Epithelial cell of proximal tubule (primary cell): ENCODE results near the gene SPDEF. TPM values are rescaled to one million over a fixed set of nuclear protein-coding genes. Genes with fewer than 3 reads are reported as not detected.

Source experiments
- DNase-seq: peaks from one replicate; pipeline ENCODE4 v3.0.0-alpha.2; 2011; ENCODE audit warnings: low read depth
- H3K4me3 ChIP-seq: 2 replicates; pipeline ENCODE4 v1.5.1; 2011; ENCODE audit warnings: low read depth, mild to moderate bottlenecking, low read length
- total RNA-seq: library from RNA; depleted of rRNA; stranded (reverse); fragments of >200 nt; gene quantifications from 2 replicates; pipeline ENCODE4 v1.2.3, GENCODE V29; 2015
- TF ChIP-seq, protein P1 (sequence below): conservative IDR thresholded peaks from 2 replicates; pipeline ENCODE4 v1.5.1; 2012; ENCODE audit warnings: low read depth, mild to moderate bottlenecking, low read length

Gene SPDEF
- total RNA-seq, 1 donor from 2014 or later, result not detected

DNA sequence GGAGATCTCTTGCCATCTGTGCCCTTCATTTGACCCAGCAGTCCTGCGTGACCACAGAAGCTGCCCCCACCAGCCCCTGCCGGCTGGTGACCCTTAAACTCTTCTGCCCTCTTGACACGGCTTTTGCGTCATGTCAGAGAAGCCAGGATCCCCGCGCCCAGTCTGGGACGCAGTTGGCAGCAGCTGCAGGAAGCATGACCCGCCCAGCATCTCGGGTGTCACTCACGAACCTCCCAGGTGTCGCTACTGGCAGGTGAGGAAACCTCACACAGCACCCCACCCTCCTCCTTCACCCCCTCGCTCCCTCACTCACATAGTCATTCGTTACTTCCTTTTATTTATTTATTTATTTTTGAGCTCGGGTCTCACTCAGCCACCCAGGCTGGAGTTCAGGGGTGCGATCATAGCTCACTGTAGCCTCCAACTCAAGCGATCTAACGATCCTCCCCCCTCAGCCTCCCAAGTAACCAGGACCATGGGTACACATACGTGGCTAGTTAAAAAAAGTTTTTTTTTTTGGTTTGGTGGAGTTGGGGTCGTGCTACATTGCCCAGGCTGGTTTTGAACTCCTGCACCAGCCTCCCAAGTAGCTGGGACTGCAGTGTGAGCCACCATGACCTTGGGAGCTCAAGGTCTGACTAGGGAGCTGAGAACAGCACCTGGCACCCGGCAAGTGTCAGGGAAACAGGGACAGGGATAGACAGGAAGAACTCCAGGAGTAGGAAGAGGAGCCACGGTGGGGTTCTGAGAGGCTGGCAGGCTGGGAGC is 14.1 kb upstream of the SPDEF start:
- H3K4me3 ChIP-seq, result no peak overlapping the region
- no peak for DNase-seq
- TF ChIP-seq, protein P1, sequence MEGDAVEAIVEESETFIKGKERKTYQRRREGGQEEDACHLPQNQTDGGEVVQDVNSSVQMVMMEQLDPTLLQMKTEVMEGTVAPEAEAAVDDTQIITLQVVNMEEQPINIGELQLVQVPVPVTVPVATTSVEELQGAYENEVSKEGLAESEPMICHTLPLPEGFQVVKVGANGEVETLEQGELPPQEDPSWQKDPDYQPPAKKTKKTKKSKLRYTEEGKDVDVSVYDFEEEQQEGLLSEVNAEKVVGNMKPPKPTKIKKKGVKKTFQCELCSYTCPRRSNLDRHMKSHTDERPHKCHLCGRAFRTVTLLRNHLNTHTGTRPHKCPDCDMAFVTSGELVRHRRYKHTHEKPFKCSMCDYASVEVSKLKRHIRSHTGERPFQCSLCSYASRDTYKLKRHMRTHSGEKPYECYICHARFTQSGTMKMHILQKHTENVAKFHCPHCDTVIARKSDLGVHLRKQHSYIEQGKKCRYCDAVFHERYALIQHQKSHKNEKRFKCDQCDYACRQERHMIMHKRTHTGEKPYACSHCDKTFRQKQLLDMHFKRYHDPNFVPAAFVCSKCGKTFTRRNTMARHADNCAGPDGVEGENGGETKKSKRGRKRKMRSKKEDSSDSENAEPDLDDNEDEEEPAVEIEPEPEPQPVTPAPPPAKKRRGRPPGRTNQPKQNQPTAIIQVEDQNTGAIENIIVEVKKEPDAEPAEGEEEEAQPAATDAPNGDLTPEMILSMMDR, result no peak

DNA sequence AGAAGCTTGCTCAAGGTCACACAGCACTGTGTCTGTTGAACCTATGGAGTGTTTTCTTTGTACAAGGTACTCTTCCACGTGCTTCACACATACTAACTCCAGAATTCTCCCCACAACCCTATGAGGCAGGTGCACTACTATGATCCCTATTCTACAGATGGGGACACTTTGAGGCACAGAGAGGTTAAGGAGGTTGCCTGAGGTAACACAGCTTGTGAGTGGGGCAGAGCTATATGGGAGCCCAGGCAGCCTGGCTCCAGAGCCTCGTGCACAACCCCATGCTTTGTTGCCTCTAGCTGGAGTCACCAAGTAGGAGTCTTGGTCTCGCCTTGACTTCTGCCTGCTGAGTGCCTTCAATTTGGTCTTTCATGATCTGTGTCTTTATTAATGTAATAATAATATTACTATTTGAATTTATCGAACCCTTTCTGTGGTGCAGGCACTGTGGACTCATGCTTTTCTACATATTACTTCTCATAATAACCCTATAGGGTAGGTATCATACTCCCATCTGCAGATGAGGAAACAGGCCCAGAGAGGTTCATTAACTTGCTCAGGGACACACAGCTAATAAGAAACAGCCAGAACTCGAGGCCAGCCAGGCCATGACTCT is 13.3 kb upstream of the SPDEF start:
- no peak for DNase-seq
- TF ChIP-seq, protein P1, result no peak
- no peak overlapping the region for H3K4me3 ChIP-seq

DNA sequence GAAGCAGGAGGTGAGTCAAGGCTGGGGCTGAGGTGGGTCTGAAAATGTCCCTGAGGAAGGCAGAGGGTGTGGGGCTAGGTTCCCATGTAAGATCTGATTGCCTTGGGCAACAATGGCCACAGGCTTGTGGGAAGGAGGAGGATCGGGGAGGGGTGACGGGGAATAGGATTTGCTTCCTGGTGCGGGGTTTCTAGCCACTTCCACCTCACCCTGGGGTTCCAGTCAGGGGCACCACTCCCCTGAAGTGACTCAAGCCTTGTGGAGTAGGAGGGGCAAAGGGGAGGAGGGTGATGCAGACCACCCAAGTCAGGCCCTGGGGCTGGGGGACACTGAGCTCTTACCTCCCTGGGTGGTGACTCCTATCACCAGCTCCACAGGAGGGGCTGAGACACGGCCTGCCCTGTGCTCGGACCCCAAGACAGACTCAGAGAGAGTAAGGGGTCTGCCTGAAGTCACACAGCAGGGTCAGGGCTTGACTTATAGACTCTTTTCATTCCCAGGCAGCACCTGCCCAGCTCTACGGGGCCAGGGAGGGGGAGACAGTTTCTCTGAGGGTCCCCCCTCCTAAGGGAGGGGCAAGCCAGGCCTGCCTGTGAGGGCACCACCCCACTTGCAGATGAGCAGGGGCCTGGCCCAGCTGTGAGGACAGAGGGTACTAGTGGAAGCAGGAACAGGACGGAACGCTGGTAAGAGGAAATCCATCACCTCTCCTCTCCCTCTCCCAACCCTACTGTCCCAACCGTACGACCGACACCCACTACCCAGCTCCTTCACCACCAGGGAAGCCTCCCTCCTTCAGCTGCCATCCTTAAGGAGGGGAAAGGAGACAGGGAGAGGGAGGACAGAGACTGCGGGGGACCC is 12.4 kb upstream of the SPDEF start:
- DNase-seq, result no peak
- H3K4me3 ChIP-seq, result no peak overlapping the region
- TF ChIP-seq, protein P1, result no peak

DNA sequence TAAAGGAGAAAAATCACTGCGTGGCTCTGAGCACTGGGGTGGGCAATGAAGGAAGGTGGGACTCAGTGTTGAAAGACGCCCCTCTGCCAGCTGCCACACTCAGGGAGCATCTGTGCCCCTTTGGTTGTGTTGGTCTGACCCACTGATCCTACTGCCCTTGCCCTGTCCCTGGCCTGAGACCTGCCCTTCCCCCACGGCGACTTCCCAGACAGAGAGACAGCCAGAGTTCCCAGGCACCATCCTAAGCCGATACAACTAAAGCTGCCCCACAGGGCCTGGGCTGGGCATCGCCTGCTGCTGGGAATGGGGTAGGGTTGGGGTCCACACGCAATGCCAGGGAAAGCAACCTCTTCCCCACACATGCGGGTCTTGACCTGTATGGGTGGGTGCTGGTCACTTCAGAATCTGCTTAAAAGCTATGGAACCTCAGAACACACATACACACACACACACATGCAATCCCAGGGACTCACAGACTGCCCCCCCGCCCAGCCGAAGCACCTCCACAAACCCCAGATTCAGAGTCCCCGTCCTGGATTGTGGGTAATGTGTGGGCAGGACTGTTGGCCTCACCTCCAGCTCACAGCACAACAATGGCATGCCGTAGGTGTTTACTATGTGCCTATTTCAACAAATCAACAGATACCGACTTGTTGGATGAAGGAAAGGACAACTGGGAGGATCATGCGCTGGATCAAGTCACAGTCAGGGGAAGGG is 10.9 kb upstream of the SPDEF start:
- H3K4me3 ChIP-seq, result no peak overlapping the region
- TF ChIP-seq, protein P1, result no peak
- DNase-seq, result no peak

DNA sequence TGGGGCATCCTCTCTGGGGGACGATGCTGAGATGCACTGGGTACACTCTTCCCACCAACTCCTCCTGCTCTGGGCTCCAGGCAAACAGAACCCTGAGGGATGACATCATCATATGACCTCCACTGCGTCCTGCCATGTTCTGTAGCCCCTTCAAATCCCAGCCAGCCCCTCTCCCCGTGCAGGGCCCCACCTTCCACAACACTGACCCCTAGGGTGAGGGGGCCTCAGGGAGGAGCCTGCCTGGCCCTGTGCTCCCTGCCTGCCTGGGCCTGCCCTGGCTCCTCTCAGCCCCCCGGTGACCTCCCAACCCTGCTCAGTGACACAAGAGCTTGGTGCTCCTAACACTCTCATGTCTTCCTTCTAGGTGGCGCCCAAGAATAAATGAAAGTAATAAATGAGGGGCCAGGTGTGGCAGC is 9.6 kb upstream of the SPDEF start:
- TF ChIP-seq, protein P1, result no peak
- no peak for DNase-seq

DNA sequence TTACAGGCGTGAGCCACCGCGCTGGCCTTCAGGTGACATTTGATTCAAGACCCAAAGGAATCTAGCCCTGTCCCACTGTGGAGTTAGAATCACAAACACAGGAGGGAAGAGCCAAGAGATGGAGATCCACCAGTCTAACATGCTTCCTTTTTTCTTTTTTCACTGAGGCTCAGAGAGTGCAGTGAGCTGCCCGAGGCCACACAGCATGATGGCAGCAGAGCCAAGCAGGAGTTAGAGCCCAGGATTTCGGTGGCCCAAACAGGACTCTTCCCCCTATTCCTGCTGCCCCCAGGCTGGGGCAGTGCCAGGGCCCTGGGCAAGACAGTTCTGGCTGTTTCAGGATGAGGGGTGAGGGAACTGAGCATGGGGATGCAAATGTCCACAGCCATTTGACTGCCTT is 8.1 kb upstream of the SPDEF start:
- TF ChIP-seq, protein P1, result no peak
- H3K4me3 ChIP-seq, result no peak overlapping the region
- DNase-seq, result no peak

More for the DNA sequence above, 9.6 kb upstream of the SPDEF start:
- H3K4me3 ChIP-seq, result no peak overlapping the region
